Endothelial cell of umbilical vein (primary cell): Measurements from ENCODE around the gene FGF3. TPM values are rescaled to one million over a fixed set of nuclear protein-coding genes. Genes with fewer than 3 reads are reported as not detected.

Source experiments
- BruUV-seq: library from RNA; stranded (reverse); fragments of 400-500 nt; replicated peaks from 2 replicates; lab custom pipeline; 2021; lab: Mats Ljungman, UMichigan
- CTCF ChIA-PET: fragments of 300-600, 350-600 bp; sonication (Branson Sonifier 250); formaldehyde crosslinking; loops from one replicate; lab custom pipeline; 2021; ENCODE audit warnings: antibody characterized with exemption, inconsistent platforms; lab: Charles Lee
- POLR2A ChIA-PET: fragments of 300-600, 350-600 bp; sonication (Branson Sonifier 250); formaldehyde crosslinking; loops from one replicate; lab custom pipeline; 2021; ENCODE audit warnings: antibody characterized with exemption, inconsistent platforms; lab: Charles Lee
- DNase-seq: peaks from one replicate; pipeline ENCODE4 v3.0.0-alpha.2; 2011; ENCODE audit warnings: low read depth, low spot score
- FAIRE-seq: peaks from 2 replicates; lab custom pipeline; 2011; peaks lifted over from hg19 to GRCh38; lab: Jason Lieb, UNC
- H2AFZ ChIP-seq: 2 replicates; pipeline ENCODE4 v1.6.0; 2012; ENCODE audit warnings: low read depth, low read length, control low read depth, inconsistent platforms
- H3K27ac ChIP-seq: 2 replicates; pipeline ENCODE4 v1.5.1; 2011; ENCODE audit warnings: low read depth, mild to moderate bottlenecking, control low read depth, low read length, moderate library complexity; ENCODE audit not compliant: insufficient read depth
- H3K27me3 ChIP-seq, 2 experiments: 2 replicates each; pipeline versions ENCODE4 v1.6.0 to v1.6.1; 2011; ENCODE audit warnings: low read length in 2 of 2, mixed read lengths in 1 of 2; ENCODE audit not compliant: control insufficient read depth in 2 of 2, insufficient read depth in 2 of 2
- H3K36me3 ChIP-seq, 2 experiments: 2 replicates in 1 of 2; 3 replicates in 1 of 2; pipeline ENCODE4 v1.5.1; 2011; ENCODE audit warnings: low read length in 2 of 2, mild to moderate bottlenecking in 1 of 2, moderate library complexity in 1 of 2; ENCODE audit not compliant: control insufficient read depth in 2 of 2, insufficient read depth in 2 of 2; ENCODE audit errors: extremely low read depth in 1 of 2
- H3K4me1 ChIP-seq: 3 replicates; pipeline ENCODE4 v1.5.1; 2011; ENCODE audit warnings: mild to moderate bottlenecking, low read length; ENCODE audit not compliant: control insufficient read depth, insufficient read depth; ENCODE audit errors: extremely low read depth
- H3K4me2 ChIP-seq: 2 replicates; pipeline ENCODE4 v1.6.1; 2011; ENCODE audit warnings: low read length, control low read depth, mixed read lengths; ENCODE audit not compliant: insufficient read depth
- H3K4me3 ChIP-seq, 3 experiments: fragments of 200-600 bp in 1 of 3; sonication (generic), shearing (Covaris generic) in 1 of 3; replicated peaks in 1 of 3; 2 replicates each; pipeline ENCODE4 v1.5.1; 2011 to 2016; ENCODE audit warnings: control low read depth in 3 of 3, low read length in 3 of 3, mild to moderate bottlenecking in 2 of 3, inconsistent platforms in 1 of 3, low read depth in 1 of 3, moderate library complexity in 1 of 3; ENCODE audit not compliant: insufficient read depth in 1 of 3
- H3K79me2 ChIP-seq: 2 replicates; pipeline ENCODE4 v1.6.0; 2012; ENCODE audit warnings: low read length, inconsistent platforms; ENCODE audit not compliant: control insufficient read depth, insufficient read depth
- H3K9ac ChIP-seq: replicated peaks from 2 replicates; pipeline ENCODE3; 2011; ENCODE audit warnings: low read length, control low read depth; ENCODE audit not compliant: insufficient read depth; ENCODE audit errors: extremely low read depth
- H3K9me1 ChIP-seq: replicated peaks from 3 replicates; pipeline ENCODE4 v1.6.0; 2011; ENCODE audit warnings: mild to moderate bottlenecking, low read length; ENCODE audit not compliant: control insufficient read depth, insufficient read depth; ENCODE audit errors: extremely low read depth
- H3K9me3 ChIP-seq: replicated peaks from 2 replicates; pipeline ENCODE4 v1.5.1; 2012; ENCODE audit warnings: low read length, inconsistent platforms; ENCODE audit not compliant: control insufficient read depth, insufficient read depth
- H4K20me1 ChIP-seq: replicated peaks from 2 replicates; pipeline ENCODE3; 2011; ENCODE audit warnings: mild to moderate bottlenecking, low read length; ENCODE audit not compliant: control insufficient read depth, insufficient read depth; ENCODE audit errors: extremely low read depth
- EZH2 ChIP-seq: IDR thresholded peaks from 2 replicates; pipeline ENCODE4 v1.6.1; 2012; ENCODE audit warnings: borderline replicate concordance, low read depth, mild to moderate bottlenecking, moderate library complexity, low read length, inconsistent platforms; ENCODE audit not compliant: severe bottlenecking
- FOS ChIP-seq: IDR thresholded peaks from 2 replicates; pipeline ENCODE4 v1.6.1; 2011; ENCODE audit warnings: mild to moderate bottlenecking, low read length, moderate library complexity, borderline replicate concordance; ENCODE audit not compliant: insufficient read depth
- GATA2 ChIP-seq: IDR thresholded peaks from 2 replicates; pipeline ENCODE4 v1.7.0; 2011; ENCODE audit warnings: low read depth, mild to moderate bottlenecking, moderate library complexity, mixed read lengths, low read length; ENCODE audit not compliant: insufficient read length, insufficient read depth
- JUN ChIP-seq: IDR thresholded peaks from 2 replicates; pipeline ENCODE4 v1.6.1; 2011; ENCODE audit warnings: borderline replicate concordance, low read depth; ENCODE audit not compliant: insufficient read length, insufficient read depth
- MYC ChIP-seq: IDR thresholded peaks from one replicate; pipeline ENCODE4 v1.6.1; 2011; ENCODE audit warnings: mild to moderate bottlenecking, low read depth, low read length
- POLR2A ChIP-seq: IDR thresholded peaks from 2 replicates; pipeline ENCODE4 v1.6.1; 2012; ENCODE audit warnings: low read depth, mild to moderate bottlenecking, control low read depth, low read length
- POLR2AphosphoS5 ChIP-seq: IDR thresholded peaks from 2 replicates; pipeline ENCODE4 v1.6.1; 2012; ENCODE audit warnings: low read depth, mild to moderate bottlenecking, control low read depth, low read length, moderate library complexity; ENCODE audit not compliant: insufficient read depth
- dilution Hi-C: fragments of 300-500 bp; cut with MboI; formaldehyde crosslinking; loops from one replicate; pipeline ENCODE4 v1.15.0; 2019; ENCODE audit warnings: low sequenced_read_pairs; ENCODE audit not compliant: extremely low pct_ligation_motif_present
- intact Hi-C: fragments of 100-400 bp; cut with micrococcal nuclease; formaldehyde crosslinking; loops from one replicate; pipeline ENCODE4 v1.10.0; 2022
- polyA plus RNA-seq, 4 experiments: library from polyadenylated mRNA; depleted of rRNA in 3 of 4; stranded (reverse) in 3 of 4; unstranded in 1 of 4; fragments of >200 nt; gene quantifications; 2 replicates each; pipeline versions ENCODE4 v1.2.1 to v1.2.3, GENCODE V29; 2011 to 2012; ENCODE audit warnings: missing spikeins in 1 of 4
- total RNA-seq: library from RNA; stranded (reverse); gene quantifications from 2 replicates; pipeline ENCODE4 v1.2.3, GENCODE V29; 2021
- TF ChIP-seq, protein P1 (sequence below), 2 donors: IDR thresholded peaks; 1 replicate in 1 of 2; 2 replicates in 1 of 2; pipeline ENCODE4 v1.5.1; 2011; ENCODE audit warnings: low read length in 2 of 2, mild to moderate bottlenecking in 2 of 2, moderate library complexity in 2 of 2, control low read depth in 1 of 2, inconsistent platforms in 1 of 2, low read depth in 1 of 2; ENCODE audit not compliant: insufficient read depth in 1 of 2; ENCODE audit errors: extremely low read depth in 1 of 2
- TF ChIP-seq, protein P2 (sequence below): IDR thresholded peaks from 2 replicates; pipeline ENCODE4 v1.6.1; 2011; ENCODE audit not compliant: insufficient read depth, insufficient read length

Gene FGF3
- total and polyA plus RNA-seq, 2 donors (not counting 3 experiments of a cell fraction or from before 2014, with no cell fraction given), result not detected

DNA sequence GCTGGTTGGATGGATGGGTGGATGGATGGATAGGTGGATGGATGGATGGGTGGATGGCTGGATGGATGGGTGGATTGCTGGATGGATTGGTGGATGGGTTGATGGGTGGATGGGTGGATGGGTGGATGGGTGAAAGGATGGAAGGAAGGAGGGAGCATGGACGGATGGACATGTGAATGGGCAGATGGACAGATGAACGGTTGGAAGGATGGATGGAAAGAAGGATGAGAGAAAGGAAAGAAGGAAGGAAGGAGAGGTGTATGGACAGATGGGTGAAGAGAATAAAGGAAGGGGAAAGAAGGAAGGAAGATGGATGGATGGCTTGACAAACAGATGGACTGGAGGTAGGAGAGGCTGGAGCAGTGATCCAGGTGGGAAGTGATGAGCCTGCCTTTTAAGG is 5.4 kb downstream of the FGF3 start:
- no peaks in the 10 kb centered on the region for H3K36me3 ChIP-seq
- TF ChIP-seq POLR2A (no peak), EZH2 (no peak), JUN (no peak), FOS (no peak), MYC (no peak), GATA2 (no peak), POLR2AphosphoS5 (no peak)
- TF ChIP-seq, protein P1, sequence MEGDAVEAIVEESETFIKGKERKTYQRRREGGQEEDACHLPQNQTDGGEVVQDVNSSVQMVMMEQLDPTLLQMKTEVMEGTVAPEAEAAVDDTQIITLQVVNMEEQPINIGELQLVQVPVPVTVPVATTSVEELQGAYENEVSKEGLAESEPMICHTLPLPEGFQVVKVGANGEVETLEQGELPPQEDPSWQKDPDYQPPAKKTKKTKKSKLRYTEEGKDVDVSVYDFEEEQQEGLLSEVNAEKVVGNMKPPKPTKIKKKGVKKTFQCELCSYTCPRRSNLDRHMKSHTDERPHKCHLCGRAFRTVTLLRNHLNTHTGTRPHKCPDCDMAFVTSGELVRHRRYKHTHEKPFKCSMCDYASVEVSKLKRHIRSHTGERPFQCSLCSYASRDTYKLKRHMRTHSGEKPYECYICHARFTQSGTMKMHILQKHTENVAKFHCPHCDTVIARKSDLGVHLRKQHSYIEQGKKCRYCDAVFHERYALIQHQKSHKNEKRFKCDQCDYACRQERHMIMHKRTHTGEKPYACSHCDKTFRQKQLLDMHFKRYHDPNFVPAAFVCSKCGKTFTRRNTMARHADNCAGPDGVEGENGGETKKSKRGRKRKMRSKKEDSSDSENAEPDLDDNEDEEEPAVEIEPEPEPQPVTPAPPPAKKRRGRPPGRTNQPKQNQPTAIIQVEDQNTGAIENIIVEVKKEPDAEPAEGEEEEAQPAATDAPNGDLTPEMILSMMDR (IDR thresholded peaks at IDR 0.05; ENCODE audit: extremely low read depth in 1 of 2, insufficient read depth in 1 of 2, low read depth in 1 of 2, low read length in 2 of 2), result no peak
- TF ChIP-seq, protein P2, sequence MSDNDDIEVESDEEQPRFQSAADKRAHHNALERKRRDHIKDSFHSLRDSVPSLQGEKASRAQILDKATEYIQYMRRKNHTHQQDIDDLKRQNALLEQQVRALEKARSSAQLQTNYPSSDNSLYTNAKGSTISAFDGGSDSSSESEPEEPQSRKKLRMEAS, result no peak
- DNase-seq (no peak), FAIRE-seq (no peak)
- CTCF ChIA-PET, result no interaction called here
- dilution Hi-C loops, result no loop called here
- H3K4me1 ChIP-seq, result no peaks in the 10 kb centered on the region
- no peaks in the 10 kb centered on the region for H3K9me3 ChIP-seq
- POLR2A ChIA-PET, result no interaction called here
- H3K79me2 ChIP-seq, result no peaks in the 10 kb centered on the region
- no peak overlapping the region for H3K4me2 ChIP-seq
- intact Hi-C loops, result no loop called here
- no peak overlapping the region for H3K27ac ChIP-seq
- peaks cover 26 to 30% of the 10 kb centered on the region in 2 experiments for H3K27me3 ChIP-seq
- no peak overlapping the region for H3K4me3 ChIP-seq
- BruUV-seq, result no TSS peak
- no peaks in the 10 kb centered on the region for H4K20me1 ChIP-seq
- no peak overlapping the region for H3K9ac ChIP-seq
- no peak overlapping the region for H2AFZ ChIP-seq
- H3K9me1 ChIP-seq, result no peaks in the 10 kb centered on the region
